Breast epithelium (tissue), 4 donors: ENCODE measurements around the gene HNRNPAB. TPM values are rescaled to one million over a fixed set of nuclear protein-coding genes. Genes with fewer than 3 reads are reported as not detected.
"Not testable (repeated sequence)": the region's sequence is repeated elsewhere in the genome, so short reads cannot be mapped to it uniquely, and the experiment has no call there.

Experiments used
- DNase-seq, 2 donors: peaks; one replicate each; pipeline ENCODE4 v3.0.0-alpha.2; 2019; ENCODE audit warnings: low spot score in 2 of 2
- H3K27ac ChIP-seq, 2 donors: fragments of 200-600 bp; sonication (generic) in 1 of 2; one replicate each; pipeline ENCODE4 v1.5.1; 2016 to 2019; ENCODE audit warnings: mild to moderate bottlenecking in 1 of 2
- H3K27me3 ChIP-seq, 2 donors: fragments of 200-600 bp; sonication (generic) in 1 of 2; one replicate each; pipeline versions ENCODE4 v1.5.1 to v1.6.0; 2017 to 2019; ENCODE audit warnings: control low read depth in 1 of 2, mild to moderate bottlenecking in 1 of 2
- H3K36me3 ChIP-seq: fragments of 200-600 bp; one replicate; pipeline ENCODE4 v1.5.1; 2019
- H3K4me1 ChIP-seq, 2 donors: fragments of 200-600 bp; sonication (generic); one replicate each; pipeline ENCODE4 v1.5.1; 2016 to 2019; ENCODE audit warnings: control low read depth in 1 of 2
- H3K4me3 ChIP-seq, 3 donors: fragments of 200-600 bp; sonication (generic); 1 replicate in 2 of 3; 2 replicates in 1 of 3; pipeline ENCODE4 v1.5.1; 2016 to 2019; ENCODE audit warnings: mild to moderate bottlenecking in 3 of 3, moderate library complexity in 2 of 3
- H3K9me3 ChIP-seq, 2 donors: fragments of 200-600 bp; sonication (generic) in 1 of 2; one replicate each; pipeline ENCODE4 v1.5.1; 2016 to 2019; ENCODE audit warnings: control low read depth in 1 of 2
- POLR2A ChIP-seq: fragments of 450-650 bp; IDR thresholded peaks from one replicate; pipeline ENCODE4 v1.6.1; 2016; ENCODE audit warnings: antibody characterized with exemption, mild to moderate bottlenecking, moderate library complexity
- POLR2AphosphoS5 ChIP-seq, 3 donors: sonication (generic); formaldehyde crosslinking; IDR thresholded peaks; one replicate each; pipeline ENCODE4 v1.6.1; 2017; ENCODE audit warnings: antibody characterized with exemption in 3 of 3
- intact Hi-C: fragments of 100-400 bp; cut with DNase I; formaldehyde crosslinking; loops from one replicate; pipeline ENCODE4 v1.15.1; 2023; ENCODE audit warnings: low total_unique reads
- total RNA-seq, 3 donors: library from RNA; depleted of rRNA; stranded (reverse); fragments of >200 nt; gene quantifications; one replicate each; pipeline ENCODE4 v1.1.0, GENCODE V29; 2016
- TF ChIP-seq, protein P1 (sequence below), 3 donors: fragments of 450-650 bp; IDR thresholded peaks; one replicate each; pipeline ENCODE4 v1.5.1; 2016 to 2017; ENCODE audit warnings: antibody characterized with exemption in 3 of 3, mild to moderate bottlenecking in 3 of 3, moderate library complexity in 3 of 3

HNRNPAB gene
- total RNA-seq, 3 donors from 2014 or later: 56.3 to 90.5 (median 68.9) TPM

DNA sequence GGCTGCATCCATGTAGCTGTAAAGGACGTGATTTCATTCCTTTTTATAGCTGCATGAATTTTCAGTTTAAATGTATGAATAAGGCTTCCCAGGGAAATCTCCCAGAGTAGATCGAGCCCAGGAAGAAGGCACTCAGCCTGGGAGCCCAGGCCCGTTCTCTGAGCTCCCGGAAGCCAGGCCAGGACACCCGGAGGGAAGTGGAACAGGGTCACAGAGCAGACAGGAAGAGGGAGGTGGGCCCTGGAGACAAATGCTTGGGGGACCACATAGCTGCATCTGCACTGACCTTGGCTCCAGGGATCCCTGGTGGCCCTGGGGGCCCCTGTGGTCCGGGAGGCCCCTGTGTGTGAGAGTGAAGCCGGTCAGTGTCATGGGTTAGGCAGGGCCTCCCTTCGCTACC is 47.9 kb downstream of the HNRNPAB start:
- Histone ChIP-seq H3K27me3 (no peaks in the 10 kb centered on the region), H3K9me3 (no peaks in the 10 kb centered on the region), H3K4me1 (no peaks in the 10 kb centered on the region), H3K27ac (no peak overlapping the region), H3K4me3 (no peak overlapping the region), H3K36me3 (no peaks in the 10 kb centered on the region)
- TF ChIP-seq, protein P1, sequence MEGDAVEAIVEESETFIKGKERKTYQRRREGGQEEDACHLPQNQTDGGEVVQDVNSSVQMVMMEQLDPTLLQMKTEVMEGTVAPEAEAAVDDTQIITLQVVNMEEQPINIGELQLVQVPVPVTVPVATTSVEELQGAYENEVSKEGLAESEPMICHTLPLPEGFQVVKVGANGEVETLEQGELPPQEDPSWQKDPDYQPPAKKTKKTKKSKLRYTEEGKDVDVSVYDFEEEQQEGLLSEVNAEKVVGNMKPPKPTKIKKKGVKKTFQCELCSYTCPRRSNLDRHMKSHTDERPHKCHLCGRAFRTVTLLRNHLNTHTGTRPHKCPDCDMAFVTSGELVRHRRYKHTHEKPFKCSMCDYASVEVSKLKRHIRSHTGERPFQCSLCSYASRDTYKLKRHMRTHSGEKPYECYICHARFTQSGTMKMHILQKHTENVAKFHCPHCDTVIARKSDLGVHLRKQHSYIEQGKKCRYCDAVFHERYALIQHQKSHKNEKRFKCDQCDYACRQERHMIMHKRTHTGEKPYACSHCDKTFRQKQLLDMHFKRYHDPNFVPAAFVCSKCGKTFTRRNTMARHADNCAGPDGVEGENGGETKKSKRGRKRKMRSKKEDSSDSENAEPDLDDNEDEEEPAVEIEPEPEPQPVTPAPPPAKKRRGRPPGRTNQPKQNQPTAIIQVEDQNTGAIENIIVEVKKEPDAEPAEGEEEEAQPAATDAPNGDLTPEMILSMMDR (IDR thresholded peaks at IDR 0.05): no peak
- no peak for TF ChIP-seq POLR2AphosphoS5 (IDR thresholded peaks at IDR 0.05)
- TF ChIP-seq POLR2A: no peak
- DNase-seq: no peak
- intact Hi-C loops: no loop called here

DNA sequence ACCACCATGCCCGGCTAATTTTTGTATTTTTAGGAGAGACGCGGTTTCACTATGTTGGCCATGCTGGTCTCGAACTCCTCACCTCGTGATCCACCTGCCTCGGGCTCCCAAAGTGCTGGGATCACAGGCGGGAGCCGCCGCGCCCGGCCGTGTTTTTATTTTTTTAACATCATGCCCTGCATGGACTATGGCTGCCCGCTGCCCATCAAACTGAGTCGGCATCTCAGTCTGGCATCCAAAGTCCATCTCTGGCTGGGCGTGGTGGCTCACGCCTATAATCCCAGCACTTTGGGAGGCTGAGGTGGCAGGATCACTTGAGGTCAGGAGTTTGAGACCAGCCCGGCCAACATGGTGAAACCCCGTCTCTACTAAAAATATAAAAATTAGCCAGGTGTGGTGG is 49.3 kb downstream of the HNRNPAB start:
- H3K27me3 ChIP-seq, H3K36me3 ChIP-seq, H3K9me3 ChIP-seq, H3K27ac ChIP-seq, intact Hi-C loops, H3K4me1 ChIP-seq, H3K4me3 ChIP-seq, DNase-seq: not testable (repeated sequence)

DNA sequence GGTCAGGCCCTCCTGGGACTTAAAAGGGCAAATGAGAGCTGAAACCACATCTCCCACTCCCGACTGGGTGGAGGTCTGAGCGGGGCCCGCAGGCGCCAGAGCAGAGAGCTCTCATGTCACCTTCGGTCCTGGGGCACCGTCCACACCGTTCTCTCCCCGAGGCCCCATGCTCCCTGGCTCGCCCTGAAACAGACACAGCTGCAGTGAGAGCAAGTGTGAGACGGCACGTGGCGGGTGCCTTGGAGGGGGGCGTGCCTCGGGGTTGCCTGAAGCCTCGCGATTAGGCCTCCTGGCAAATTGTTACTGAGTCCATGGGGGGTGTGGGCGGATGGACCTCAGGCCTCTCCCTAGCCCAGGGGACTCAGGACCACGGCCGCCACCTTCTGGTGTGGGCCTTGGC is 52.4 kb downstream of the HNRNPAB start:
- Histone ChIP-seq H3K9me3 (no peaks in the 10 kb centered on the region), H3K36me3 (no peaks in the 10 kb centered on the region), H3K4me3 (no peak overlapping the region), H3K4me1 (no peaks in the 10 kb centered on the region), H3K27me3 (no peaks in the 10 kb centered on the region), H3K27ac (no peak overlapping the region)
- TF ChIP-seq, protein P1 (IDR thresholded peaks at IDR 0.05): no peak
- TF ChIP-seq POLR2A (no peak), POLR2AphosphoS5 (IDR thresholded peaks at IDR 0.05) (no peak)
- no peak for DNase-seq
- intact Hi-C loops: no loop called here

DNA sequence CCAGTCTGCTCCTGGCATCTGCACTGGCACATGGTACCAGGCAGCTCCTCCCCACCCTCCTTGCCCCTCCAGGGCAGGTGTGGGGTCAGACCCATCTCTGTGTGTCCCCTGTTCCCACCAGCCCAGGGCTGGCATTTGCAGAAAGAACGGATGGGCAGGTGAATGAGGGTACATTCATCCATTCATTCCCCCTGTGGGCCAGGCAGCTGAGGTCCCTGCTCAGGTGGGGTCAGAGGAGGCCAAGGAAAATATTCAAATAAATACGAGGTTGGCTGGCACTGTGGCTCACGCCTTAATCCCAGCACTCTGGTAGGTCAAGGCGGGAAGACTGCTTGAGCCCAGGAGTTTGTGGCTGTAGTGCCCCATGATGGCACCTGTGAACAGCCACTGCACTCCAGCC is 53.3 kb downstream of the HNRNPAB start:
- intact Hi-C loops: no loop called here
- TF ChIP-seq, protein P1 (IDR thresholded peaks at IDR 0.05): no peak
- TF ChIP-seq POLR2A: no peak
- TF ChIP-seq POLR2AphosphoS5 (IDR thresholded peaks at IDR 0.05): no peak
- H3K4me3 ChIP-seq: no peak overlapping the region

DNA sequence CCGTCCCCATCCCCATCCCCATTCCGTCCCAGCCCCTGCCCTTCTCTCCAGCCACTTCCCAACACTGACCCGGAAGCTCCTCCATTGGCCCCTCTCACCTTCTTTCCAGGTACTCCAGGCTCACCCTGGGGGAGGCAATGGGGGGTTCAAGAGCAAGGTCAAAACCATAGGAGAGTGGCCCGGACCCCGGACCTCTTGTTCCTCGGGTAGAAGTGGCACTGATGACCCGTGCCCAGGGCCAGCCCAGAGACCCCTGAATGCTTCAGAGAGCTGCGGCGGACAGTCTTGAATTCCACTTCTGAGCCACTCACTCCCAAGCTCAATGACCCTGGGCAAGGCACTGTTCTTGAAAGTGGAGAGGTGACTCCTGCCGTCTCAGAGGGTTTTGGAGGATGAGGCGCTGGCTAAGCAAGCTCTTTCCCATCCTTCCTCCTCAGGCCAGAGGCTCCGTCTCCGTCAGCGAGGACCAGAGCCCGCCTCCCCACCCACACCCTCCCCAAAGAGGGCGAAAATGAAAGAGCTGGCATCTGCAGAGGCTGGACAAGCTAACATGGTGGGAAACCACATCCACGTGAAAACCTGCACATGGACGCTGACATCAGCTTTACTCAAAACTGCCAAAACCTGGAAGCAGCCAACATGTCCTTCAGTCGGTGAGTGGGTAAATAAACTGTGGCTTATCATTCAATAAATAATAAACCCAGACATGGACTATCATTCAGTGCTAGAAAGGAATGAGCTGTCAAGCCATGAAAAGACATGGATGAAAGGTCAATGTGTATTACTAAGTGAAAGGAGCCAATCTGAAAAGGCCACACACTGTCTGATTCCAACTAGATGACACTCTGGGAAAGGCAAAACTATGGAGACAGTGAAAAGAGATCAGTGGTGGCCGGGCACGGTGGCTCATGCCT is 55.5 kb downstream of the HNRNPAB start:
- Histone ChIP-seq H3K27ac (no peak overlapping the region), H3K9me3 (no peaks in the 10 kb centered on the region), H3K27me3 (no peaks in the 10 kb centered on the region), H3K4me1 (no peaks in the 10 kb centered on the region), H3K36me3 (no peaks in the 10 kb centered on the region), H3K4me3 (no peak overlapping the region)
- TF ChIP-seq POLR2AphosphoS5 (IDR thresholded peaks at IDR 0.05) (no peak), POLR2A (no peak)
- TF ChIP-seq, protein P1 (IDR thresholded peaks at IDR 0.05): no peak
- intact Hi-C loops: no loop called here
- no peak for DNase-seq

More for the DNA sequence above, 53.3 kb downstream of the HNRNPAB start:
- Histone ChIP-seq H3K9me3 (no peaks in the 10 kb centered on the region), H3K36me3 (no peaks in the 10 kb centered on the region), H3K27me3 (no peaks in the 10 kb centered on the region), H3K4me1 (no peaks in the 10 kb centered on the region), H3K27ac (no peak overlapping the region)
- no peak for DNase-seq

Other genes starting within 250 kb of the HNRNPAB start
- not detected for gene PROP1, start 208.3 kb upstream of the HNRNPAB start, total RNA-seq
- gene N4BP3, start 91.0 kb upstream of the HNRNPAB start, total RNA-seq: 1 to 10 TPM in 2 of 3 donors, under 1 TPM in 1; 0.32 to 9.8 (median 4.9) TPM
- gene RMND5B, start 73.5 kb upstream of the HNRNPAB start, total RNA-seq: 10 to 100 TPM; 34.4 to 40.4 (median 36.3) TPM
- 100 to 1,000 TPM; 148 to 256 (median 220) TPM for gene NHP2, start 50.6 kb upstream of the HNRNPAB start, total RNA-seq
- not detected for gene GMCL2, start 17.2 kb upstream of the HNRNPAB start, total RNA-seq
- gene PHYKPL, start 28.3 kb downstream of the HNRNPAB start, total RNA-seq: 10 to 100 TPM; 63.4 to 94.1 (median 77.7) TPM